HG03135 (cell line): ENCODE measurements around the gene RASSF8.
"Not testable (repeated sequence)": the region's sequence is repeated elsewhere in the genome, so short reads cannot be mapped to it uniquely, and the experiment has no call there.

Experiments used
- ATAC-seq: cut with Tn5 transposase; IDR thresholded peaks from one replicate; pipeline ENCODE4 v1.9.1; 2021; ENCODE audit warnings: mild to moderate bottlenecking, moderate library complexity; ENCODE audit not compliant: unreplicated experiment

Gene RASSF8

DNA sequence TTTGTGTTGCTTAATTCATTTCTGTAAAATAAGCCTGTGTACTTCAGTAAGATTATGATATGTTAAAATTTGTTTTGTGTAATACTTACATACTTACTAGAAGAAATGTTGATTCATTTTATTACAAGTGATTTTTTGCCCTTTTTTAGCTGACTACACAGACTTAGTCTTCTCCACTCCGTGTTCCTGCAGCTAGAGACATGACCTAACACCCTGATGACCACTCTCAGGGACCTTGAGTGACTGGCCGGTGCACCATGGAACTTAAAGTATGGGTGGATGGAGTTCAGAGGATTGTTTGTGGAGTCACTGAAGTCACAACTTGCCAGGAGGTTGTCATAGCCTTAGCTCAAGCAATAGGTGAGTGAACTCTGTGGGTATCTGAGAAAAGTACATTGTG, 96.6 kb downstream of the RASSF8 start:
- no peak for ATAC-seq

DNA sequence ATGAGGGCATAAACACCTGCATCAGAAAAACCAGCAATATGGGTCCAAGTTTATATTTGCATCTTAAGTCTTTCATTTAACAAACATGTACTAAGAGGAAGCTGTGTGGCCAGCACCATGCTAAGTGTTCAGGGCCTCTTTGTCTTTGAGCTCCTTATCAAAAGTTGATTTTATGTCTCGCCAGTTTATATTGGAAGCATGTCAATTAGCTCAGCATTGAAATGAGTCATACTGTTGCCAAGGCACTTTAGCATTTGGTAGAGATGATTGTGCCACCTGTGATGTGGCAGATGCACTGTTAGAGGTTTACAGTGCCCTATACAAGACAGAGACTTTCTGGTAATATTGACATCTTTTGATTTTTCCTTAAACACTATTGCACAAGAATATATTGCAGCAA, 97.9 kb downstream of the RASSF8 start:
- ATAC-seq = no peak

DNA sequence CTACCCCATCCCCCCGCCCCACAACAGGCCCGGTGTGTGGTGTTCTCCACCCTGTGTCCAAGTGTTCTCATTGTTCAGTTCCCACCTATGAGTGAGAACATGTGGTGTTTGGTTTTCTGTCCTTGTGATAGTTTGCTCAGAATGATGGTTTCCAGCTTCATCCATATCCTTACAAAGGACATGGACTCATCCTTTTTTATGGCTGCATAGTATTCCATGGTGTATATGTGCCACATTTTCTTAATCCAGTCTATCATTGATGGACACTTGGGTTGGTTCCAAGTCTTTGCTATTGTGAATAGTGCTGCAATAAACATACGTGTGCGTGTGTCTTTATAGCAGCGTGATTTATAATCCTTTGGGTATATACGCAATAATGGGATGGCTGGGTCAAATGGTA, 98.8 kb downstream of the RASSF8 start:
- ATAC-seq = not testable (repeated sequence)

DNA sequence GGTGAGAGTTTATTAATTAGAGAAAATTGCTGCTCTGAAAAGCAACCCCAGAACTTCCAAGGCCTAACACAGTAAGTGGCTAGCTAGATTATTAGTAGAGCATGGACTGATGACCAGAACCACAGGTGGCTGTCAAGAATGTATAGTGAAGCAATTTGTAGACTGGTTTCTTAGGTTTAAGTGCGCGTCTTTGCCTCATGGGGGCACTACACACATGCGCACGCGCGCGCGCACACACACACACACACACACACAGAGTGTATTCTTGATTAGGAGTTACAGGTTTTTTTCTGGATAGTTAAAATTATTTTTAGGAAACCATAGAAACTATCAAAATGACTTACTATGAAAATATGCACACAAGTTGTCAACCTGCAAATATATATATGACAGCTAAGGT, 99.8 kb downstream of the RASSF8 start:
- no peak for ATAC-seq

DNA sequence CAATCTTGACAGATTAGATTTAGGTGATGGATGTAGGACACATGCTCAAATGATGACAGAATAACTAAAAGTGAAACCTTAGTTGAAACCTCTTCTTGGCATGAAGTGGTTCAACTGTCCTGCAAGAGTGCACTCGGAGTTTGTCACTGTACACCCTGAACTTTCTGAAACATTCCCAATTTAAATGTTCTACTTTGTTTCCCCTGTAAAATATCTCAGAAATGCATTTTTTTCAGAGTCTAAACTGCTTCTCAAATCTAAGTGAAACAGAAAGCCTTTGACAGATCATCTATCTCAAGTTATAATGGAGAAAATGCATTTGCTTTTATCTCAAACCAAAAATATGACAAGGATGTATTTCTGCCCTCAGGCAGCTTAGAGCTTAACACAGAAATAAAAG, 100.3 kb downstream of the RASSF8 start:
- ATAC-seq = no peak

DNA sequence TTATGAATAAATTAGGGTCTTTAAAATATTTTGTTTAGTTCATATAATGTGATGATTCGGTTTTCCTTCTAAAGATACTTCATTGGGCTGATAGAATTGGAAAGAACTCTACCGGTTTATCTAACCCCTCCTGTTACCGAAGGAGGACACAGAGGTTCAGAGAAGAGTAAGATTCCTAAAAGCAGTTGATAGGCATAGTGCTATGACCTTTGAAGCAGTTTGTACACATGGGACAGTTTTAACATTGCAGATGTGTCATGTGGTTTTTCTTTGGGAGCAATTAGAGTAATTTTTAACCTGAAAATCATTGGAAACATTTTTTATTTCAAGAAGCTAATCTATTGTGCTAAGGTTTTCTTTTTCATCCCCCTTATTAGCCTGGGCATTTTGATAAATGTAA, 103.5 kb downstream of the RASSF8 start:
- ATAC-seq = no peak

DNA sequence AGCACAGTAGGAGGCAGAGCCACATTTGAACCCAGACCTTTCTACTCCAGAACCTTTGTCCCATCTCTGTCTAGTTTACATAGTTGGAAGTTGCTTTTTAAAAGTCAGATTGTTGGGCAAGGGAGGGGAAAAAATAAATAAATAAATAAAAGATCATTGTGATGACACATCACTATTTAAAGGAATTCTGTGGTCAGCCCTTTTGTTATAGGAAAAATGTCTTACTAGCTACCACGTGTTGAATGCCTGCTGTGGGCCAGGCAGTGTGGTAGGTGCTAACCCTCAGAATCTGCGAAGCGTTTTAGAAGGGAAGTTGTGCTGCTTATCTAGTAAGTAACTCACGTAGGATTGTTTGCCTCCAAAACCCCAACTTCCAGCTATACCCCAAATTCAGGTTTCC, 104.1 kb downstream of the RASSF8 start:
- ATAC-seq = no peak

DNA sequence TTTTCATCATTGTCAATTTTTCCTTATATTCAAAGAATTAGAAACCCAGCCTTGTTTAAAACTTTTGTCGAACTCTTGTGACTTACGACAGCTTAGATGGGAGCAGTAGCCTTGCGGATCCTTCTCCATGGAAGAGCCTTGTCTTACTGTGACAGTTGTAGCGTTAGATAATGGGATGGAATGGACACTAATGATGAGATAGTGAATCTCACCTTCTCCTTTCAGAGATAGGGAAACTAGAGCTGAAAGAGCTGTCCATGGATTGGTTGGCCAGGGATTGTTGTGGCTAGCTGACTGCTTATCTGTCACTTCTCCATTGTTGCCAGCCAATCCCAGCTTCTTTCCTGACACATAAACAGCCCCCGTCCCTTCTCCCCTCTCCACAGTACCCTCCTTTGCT, 107.0 kb downstream of the RASSF8 start:
- no peak for ATAC-seq

DNA sequence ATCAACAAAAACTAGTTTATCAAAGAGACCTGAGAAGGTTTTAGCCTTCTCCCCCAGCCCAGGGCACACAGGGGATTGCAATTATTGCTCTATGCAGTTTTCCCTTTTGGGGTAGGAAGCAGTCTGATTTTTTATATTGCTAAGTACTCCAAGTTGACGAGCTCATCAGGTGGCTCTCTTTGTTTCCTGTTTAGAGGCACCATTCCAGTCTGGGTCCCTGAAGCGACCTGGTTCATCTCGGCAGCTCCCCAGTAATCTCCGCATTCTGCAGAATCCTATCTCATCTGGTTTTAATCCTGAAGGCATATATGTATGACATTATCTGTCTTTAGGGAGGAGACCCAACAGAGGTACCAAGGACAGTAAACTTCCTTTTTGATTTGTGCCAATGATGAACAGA, 110.0 kb downstream of the RASSF8 start:
- no peak for ATAC-seq

DNA sequence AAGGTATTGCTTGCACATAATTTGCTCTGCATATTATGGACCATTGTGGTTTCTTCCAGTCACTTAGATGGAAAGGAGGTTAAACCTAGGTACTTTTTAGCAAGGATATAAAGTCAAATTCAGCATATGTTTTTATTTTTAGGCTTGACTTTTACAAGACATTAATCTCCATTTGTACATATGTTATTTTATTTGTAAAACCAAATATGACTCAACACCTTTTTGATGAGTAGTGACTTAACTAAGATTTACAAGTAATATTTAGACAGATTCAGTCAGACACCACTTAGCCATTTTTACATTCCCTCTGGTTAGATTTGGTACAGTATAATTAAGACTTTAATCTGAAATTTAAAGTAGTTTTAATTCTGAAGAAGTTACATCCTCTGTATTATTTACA, 111.3 kb downstream of the RASSF8 start:
- ATAC-seq = no peak

DNA sequence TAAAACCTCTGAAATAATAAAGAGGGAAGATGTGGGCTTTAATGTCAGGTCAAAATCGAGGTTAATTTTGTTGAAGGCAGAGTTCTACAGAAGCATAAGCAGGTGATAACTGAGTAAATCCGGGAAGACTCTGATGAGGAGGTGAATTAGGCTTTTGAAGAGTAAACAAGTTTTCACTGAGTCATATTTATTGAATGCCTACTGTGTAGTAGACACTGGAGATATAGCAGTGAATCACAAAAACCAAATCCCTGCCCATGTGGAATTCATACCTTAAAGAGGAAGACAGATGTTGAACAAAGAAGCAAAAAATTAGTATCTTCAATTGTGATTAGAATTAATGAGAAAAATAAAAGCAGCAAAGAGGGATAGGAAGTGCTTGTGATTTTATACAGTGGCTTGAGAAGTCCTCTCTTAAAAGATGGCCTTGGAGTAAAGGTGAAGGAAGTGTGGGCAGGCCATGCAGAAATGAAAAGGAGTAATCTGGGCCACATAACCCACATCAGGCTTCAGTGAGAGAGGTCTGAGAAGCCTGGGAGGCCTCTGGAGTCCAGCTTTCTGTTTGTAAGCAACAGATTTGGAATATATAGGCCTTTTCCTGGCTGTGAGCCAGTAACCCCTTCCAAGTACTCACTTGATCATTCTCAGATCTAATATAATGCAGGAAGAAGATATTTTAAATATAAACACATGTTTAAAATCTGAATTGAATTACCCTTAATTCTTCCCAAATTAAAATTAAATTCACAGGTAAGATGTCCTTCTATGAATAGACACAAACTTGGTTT, 119.6 kb downstream of the RASSF8 start:
- no peak for ATAC-seq

DNA sequence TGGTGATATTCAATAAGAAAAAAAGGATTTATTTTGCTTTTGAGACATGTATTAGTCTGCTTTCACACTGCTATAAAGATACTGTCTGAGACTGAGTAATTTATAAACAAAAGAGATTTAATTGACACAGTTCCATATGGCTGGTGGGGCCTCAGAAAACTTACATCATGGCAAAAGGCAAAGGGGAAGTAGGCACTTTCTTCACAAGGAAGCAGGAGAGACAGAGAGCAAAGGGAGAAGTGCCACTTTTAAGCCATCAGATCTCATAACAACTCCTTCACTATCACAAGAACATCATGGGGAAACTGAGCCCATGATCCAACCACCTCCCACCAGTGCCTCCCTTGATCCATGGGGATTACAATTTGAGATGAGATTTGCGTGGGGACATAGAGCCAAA, 122.4 kb downstream of the RASSF8 start:
- no peak for ATAC-seq

DNA sequence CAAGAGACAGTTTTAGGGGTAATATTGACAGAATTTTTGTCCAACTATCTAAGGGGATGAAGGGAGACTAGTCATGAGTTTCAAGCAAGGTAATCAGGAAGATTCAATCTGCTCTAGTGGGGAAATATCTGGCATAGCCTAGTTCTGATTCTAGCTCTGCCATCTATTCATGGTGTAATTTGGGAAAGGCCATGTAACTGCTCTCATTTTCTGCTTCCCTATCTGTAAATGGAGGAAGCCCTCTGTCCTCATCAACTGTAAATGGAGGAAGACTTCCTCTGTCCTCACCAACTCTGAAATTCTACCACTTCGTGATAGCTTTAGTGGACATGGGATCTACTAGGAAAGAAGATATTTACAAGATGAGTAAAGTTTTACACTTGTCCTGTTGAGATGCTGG, 128.5 kb downstream of the RASSF8 start:
- ATAC-seq = no peak

DNA sequence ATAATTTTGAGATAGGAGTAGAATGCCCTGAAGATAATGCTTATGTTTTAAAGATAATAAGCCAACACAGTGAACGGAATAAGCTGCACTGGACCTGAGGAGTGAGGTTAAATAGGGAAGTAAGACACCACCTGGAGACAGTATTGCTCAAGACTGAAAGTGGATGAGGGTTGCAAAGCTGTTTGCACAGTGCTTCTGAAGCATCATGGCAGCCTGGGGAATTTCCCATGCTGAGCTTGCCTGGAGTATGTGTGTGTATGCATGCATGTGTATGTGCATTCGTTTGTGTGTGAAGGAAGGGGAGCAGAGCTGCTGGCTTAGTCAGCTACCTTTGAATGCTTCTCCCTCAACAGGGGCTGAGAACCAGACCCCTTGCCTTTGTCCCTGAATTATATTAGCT, 130.5 kb downstream of the RASSF8 start:
- peak; percentile 99 for ATAC-seq

DNA sequence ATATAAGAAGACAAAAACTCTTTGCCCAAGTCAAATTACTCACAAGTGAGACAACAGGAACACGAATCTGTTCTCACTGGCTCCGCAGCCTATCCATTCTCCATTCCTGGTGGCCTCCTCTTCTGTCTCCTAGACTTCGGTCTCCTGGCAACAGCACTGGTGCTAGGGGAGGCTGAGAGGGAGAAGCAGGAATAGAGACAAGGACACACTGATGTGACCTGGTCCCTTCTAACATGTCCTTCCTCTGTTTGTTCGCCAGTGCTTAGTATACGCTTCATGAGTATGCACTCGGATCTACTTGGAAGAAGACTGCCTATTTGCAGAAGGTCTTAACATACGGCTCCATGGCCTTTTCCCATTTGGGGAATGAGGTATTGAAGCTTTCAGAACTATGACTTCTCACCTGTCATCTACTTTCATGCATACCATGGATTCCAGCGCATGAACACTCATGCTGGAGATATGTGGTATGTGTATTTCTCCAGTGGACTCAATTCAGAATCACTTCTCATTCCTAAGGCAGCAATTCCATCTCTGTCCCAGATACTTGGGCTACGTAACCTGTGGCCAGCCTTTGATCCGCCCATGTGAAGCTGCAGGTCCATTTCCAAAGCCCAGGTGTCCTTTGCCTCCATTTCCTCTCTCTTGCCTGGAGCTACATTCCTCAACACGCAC, 132.5 kb downstream of the RASSF8 start:
- no peak for ATAC-seq

DNA sequence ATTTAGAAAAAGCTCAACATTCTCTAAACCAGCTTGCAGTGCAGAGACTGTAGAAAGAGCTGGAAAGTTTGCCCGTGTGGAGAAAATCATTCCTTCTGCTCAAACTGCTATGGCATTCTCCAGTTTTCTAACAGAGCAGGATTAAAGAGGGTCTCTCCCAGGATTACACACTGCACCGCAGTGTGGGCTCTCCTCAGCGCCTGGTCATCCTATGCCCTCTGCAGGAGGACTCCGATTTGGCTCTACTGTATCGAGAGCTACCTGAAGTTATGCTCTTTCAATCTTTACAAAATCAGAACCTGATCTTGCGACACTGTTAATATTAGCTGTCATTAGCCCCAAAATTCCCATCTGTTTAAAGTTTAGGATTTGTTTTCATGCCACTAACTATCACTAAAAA, 133.3 kb downstream of the RASSF8 start:
- ATAC-seq = no peak

DNA sequence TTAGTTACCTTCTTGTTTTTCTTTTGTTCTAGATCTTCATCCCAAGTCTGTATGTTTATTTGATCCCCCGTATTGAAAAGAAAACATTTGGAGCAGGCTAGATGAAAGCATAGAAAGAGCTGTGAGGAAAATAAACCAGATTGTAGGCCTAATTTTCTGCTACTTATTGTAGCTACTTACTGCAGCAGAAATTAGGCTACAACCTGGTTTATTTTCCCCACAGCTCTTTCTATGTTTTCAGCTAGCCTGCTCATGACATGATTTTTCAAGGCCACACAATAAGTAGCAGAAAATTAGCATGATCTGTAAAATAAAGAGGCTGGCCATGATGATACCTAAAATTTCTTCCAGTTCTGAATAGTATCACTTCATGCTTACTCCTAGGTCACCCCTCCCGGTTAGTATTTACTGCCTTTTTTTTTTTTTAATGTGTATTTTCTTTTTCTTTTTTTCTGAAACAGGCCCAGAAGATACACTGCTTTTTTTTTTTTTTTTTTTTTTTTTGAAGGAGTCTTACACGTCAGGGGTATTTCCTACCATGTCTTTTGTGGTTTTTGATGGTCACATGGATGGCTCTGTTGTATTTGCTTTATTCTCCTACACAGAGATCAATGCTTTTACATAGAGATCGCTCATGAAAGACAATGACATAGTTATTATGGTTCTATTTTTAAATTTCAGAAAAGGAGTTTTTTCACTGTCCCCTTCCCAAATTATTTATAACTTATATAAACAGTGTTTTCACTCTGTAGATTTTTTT, 134.0 kb downstream of the RASSF8 start:
- no peak for ATAC-seq

DNA sequence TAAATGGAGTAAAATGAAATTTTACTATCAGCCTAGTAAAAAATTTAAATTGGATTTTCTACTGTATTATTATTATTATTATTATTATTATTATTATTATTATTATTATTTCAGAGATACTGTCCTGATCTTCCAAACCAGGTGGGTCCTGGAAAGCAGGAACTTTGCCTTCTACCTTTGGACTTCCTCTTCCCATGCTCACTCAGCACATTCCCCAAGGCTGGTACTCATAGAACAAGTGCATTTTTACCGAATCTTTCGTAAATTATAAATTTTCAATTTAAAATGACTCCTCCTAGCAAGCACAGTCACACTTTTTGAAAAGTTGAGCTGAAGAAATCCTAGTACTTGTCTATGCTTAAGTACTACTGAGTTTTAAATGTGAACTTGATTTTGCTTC, 136.7 kb downstream of the RASSF8 start:
- ATAC-seq = no peak

DNA sequence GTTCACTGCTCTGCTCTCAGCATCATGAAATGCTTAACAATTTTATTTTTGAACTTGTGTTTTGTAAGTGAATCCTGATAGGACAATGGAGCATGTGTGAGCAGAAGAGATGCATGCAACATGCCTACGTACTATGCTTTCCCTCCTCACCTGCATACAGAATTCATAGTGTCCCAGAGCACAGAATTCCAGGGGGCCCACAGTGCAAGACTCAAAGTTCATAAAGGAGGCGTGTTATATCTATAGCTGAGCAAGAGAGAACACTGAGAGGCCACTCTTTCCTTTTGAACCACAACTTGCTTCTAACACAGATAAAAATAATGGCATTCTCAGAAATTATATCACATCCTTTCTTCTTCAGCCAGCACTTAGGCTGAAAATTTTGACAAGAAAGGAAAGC, 137.6 kb downstream of the RASSF8 start:
- ATAC-seq = no peak

DNA sequence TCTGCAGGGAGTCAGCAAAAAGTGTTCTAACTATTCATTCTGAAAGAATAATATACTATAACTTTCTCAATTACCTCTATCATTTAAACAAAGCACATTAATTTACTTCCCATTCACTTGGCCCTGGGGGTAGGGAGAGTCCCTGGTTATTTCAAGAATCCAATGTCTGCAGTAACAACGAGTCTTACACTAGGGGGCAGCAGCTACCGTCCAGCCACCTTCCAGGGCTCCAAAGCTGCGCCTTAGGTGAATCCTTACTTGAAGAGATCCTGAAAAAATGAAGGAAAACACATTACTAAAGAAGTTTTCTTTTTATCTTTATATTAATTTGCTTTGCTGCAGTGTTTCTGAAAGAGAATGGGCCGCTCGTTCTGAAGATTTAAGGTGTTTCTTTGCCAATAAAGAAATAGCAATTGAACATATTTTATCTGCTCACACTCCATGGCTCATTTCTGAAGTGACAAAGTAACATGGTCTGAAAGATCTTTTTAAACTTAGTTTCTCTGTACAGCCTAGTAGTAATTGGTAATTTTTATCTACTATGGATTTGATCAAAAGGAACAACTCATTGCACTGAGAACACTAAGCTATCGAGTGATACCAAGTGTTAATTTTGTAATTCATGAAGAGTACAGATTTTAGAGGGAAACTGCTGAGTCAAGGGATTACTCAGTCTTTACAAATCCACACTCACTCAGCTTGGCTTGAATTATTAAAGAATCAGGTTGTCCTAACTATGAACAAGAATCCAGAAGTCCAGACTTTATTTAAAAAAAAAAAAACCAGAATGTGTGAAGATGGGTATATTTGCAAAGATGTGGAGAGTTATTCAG, 138.8 kb downstream of the RASSF8 start:
- ATAC-seq = no peak
